HCT116 (cell line): ENCODE results near the gene TSPEAR.

ENCODE experiments used
- CTCF ChIP-seq, 3 experiments: fragments of 200-600 bp in 1 of 3; sonication (generic) in 1 of 3; IDR thresholded peaks in 2 of 3; conservative IDR thresholded peaks in 1 of 3; 2 replicates each; pipeline ENCODE4 v1.5.1; 2012 to 2017; ENCODE audit warnings: low read depth in 2 of 3, low read length in 2 of 3, antibody characterized with exemption in 1 of 3, borderline replicate concordance in 1 of 3, control low read depth in 1 of 3, mild to moderate bottlenecking in 1 of 3, mixed read lengths in 1 of 3, mixed run types in 1 of 3, moderate library complexity in 1 of 3; ENCODE audit not compliant: insufficient read depth in 1 of 3
- ELF1 ChIP-seq: IDR thresholded peaks from 2 replicates; pipeline ENCODE4 v1.6.1; 2012; ENCODE audit warnings: low read depth, borderline replicate concordance
- EZH2 ChIP-seq: fragments of 200-600 bp; sonication (generic); IDR thresholded peaks from 2 replicates; pipeline ENCODE4 v1.6.1; 2017; ENCODE audit warnings: antibody characterized with exemption, mixed run types
- EZH2phosphoT487 ChIP-seq: fragments of 200-600 bp; IDR thresholded peaks from 2 replicates; pipeline ENCODE4 v1.6.1; 2018; ENCODE audit warnings: antibody characterized with exemption, borderline replicate concordance
- POLR2A ChIP-seq: IDR thresholded peaks from 2 replicates; pipeline ENCODE4 v1.7.0; 2011; ENCODE audit warnings: borderline replicate concordance; ENCODE audit not compliant: insufficient read depth, insufficient read length; ENCODE audit errors: extremely low read depth
- POLR2AphosphoS5 ChIP-seq: IDR thresholded peaks from 2 replicates; pipeline ENCODE4 v1.6.1; 2011; ENCODE audit warnings: mild to moderate bottlenecking, low read depth, low read length, moderate library complexity
- YY1 ChIP-seq: IDR thresholded peaks from 2 replicates; pipeline ENCODE4 v1.6.1; 2011; ENCODE audit warnings: low read length, low read depth, moderate library complexity, mild to moderate bottlenecking; ENCODE audit not compliant: insufficient replicate concordance; ENCODE audit errors: extremely low read depth
- TF ChIP-seq, protein P1 (sequence below): IDR thresholded peaks from 2 replicates; pipeline ENCODE4 v1.6.1; 2012; ENCODE audit warnings: low read depth
- TF ChIP-seq, protein P2 (sequence below): IDR thresholded peaks from 2 replicates; pipeline ENCODE4 v1.6.1; 2012
- TF ChIP-seq, protein P3 (sequence below): IDR thresholded peaks from 2 replicates; pipeline ENCODE4 v1.6.1; 2011; ENCODE audit warnings: mild to moderate bottlenecking, low read length, moderate library complexity; ENCODE audit not compliant: insufficient replicate concordance; ENCODE audit errors: extremely low read depth

DNA sequence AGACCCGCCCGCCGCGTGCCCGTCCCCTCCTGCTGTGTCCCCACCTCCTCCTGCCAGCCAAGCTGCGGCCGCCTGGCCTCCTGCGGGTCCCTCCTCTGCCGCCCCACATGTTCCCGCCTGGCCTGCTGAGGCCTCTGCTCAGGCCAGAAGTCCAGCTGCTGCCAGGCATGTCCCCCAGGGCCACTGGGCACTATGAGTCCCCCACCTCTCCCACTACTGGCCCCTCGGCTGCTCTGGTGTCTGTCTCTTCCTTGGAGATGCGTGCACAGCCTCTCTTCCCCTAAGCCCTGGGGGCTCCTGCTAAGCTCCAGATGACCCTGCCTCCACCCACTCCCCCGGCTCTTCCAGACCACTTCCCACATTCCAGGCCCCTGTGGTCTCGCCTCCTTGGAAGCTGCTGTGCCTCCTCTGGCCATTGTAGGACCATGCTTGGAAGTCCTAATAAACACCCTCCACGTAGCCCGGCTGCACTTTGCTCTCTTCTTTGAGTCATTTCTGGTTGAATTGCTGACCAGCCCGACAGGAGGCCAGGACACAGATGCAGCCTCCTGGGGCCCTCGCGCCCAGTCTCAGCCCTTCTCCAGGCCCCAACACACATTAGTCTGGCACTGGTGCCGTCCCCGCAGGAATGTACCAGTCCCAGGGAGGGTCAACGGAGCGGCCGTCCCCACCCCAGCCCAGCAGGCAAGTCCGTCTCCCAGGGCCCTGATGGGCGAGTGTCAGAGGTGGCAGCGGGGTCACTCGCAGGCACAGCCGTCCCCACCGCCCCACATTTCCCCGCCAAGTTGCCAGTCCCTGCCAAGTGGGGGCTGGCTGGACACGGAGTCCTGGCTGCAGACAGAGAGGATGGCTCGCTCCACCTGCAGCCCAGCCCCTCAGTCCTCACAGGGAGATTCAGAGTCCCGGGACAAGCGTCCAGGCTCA, 13.3 kb downstream of the TSPEAR start:
- no peak for TF ChIP-seq CTCF (IDR thresholded peaks at IDR 0.05 in 2 of 3, conservative IDR thresholded peaks at IDR 0.05 in 1 of 3; ENCODE audit: borderline replicate concordance in 1 of 3, insufficient read depth in 1 of 3, low read depth in 2 of 3, low read length in 2 of 3)
- TF ChIP-seq POLR2AphosphoS5: no peak
- TF ChIP-seq, protein P1, sequence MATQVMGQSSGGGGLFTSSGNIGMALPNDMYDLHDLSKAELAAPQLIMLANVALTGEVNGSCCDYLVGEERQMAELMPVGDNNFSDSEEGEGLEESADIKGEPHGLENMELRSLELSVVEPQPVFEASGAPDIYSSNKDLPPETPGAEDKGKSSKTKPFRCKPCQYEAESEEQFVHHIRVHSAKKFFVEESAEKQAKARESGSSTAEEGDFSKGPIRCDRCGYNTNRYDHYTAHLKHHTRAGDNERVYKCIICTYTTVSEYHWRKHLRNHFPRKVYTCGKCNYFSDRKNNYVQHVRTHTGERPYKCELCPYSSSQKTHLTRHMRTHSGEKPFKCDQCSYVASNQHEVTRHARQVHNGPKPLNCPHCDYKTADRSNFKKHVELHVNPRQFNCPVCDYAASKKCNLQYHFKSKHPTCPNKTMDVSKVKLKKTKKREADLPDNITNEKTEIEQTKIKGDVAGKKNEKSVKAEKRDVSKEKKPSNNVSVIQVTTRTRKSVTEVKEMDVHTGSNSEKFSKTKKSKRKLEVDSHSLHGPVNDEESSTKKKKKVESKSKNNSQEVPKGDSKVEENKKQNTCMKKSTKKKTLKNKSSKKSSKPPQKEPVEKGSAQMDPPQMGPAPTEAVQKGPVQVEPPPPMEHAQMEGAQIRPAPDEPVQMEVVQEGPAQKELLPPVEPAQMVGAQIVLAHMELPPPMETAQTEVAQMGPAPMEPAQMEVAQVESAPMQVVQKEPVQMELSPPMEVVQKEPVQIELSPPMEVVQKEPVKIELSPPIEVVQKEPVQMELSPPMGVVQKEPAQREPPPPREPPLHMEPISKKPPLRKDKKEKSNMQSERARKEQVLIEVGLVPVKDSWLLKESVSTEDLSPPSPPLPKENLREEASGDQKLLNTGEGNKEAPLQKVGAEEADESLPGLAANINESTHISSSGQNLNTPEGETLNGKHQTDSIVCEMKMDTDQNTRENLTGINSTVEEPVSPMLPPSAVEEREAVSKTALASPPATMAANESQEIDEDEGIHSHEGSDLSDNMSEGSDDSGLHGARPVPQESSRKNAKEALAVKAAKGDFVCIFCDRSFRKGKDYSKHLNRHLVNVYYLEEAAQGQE: no peak
- no peak for TF ChIP-seq POLR2A
- TF ChIP-seq EZH2phosphoT487: no peak
- TF ChIP-seq YY1: no peak
- TF ChIP-seq, protein P2, sequence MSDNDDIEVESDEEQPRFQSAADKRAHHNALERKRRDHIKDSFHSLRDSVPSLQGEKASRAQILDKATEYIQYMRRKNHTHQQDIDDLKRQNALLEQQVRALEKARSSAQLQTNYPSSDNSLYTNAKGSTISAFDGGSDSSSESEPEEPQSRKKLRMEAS: no peak
- TF ChIP-seq, protein P3, sequence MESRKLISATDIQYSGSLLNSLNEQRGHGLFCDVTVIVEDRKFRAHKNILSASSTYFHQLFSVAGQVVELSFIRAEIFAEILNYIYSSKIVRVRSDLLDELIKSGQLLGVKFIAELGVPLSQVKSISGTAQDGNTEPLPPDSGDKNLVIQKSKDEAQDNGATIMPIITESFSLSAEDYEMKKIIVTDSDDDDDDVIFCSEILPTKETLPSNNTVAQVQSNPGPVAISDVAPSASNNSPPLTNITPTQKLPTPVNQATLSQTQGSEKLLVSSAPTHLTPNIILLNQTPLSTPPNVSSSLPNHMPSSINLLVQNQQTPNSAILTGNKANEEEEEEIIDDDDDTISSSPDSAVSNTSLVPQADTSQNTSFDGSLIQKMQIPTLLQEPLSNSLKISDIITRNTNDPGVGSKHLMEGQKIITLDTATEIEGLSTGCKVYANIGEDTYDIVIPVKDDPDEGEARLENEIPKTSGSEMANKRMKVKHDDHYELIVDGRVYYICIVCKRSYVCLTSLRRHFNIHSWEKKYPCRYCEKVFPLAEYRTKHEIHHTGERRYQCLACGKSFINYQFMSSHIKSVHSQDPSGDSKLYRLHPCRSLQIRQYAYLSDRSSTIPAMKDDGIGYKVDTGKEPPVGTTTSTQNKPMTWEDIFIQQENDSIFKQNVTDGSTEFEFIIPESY: no peak
- TF ChIP-seq EZH2: no peak
- TF ChIP-seq ELF1: no peak
